Loucy (cell line): ENCODE data around the gene TRPT1.

Source experiments
- H2AFZ ChIP-seq: fragments of 200-600 bp; sonication (generic); 2 replicates; pipeline ENCODE4 v1.6.0; 2016; ENCODE audit warnings: antibody characterized with exemption, mild to moderate bottlenecking, low read length, moderate library complexity
- H3F3A ChIP-seq: fragments of 200-600 bp; 2 replicates; pipeline ENCODE4 v1.6.0; 2016; ENCODE audit warnings: antibody characterized with exemption, low read depth, mild to moderate bottlenecking
- H3K27me3 ChIP-seq: fragments of 200-600 bp; sonication (generic); 2 replicates; pipeline ENCODE4 v1.6.1; 2014; ENCODE audit warnings: low read length, mild to moderate bottlenecking; ENCODE audit not compliant: insufficient read depth, poor library complexity, severe bottlenecking
- H3K36me3 ChIP-seq: fragments of 200-600 bp; sonication (generic); 2 replicates; pipeline ENCODE4 v1.6.1; 2016; ENCODE audit warnings: low read length; ENCODE audit not compliant: insufficient read depth
- H3K4me1 ChIP-seq: fragments of 200-600 bp; sonication (generic); 2 replicates; pipeline ENCODE4 v1.5.1; 2014; ENCODE audit warnings: low read length, mild to moderate bottlenecking; ENCODE audit not compliant: insufficient read depth, poor library complexity, severe bottlenecking
- H3K4me2 ChIP-seq: fragments of 200-600 bp; sonication (generic); 2 replicates; pipeline ENCODE4 v1.6.0; 2014; ENCODE audit warnings: antibody characterized with exemption, low read length, low read depth, mild to moderate bottlenecking; ENCODE audit not compliant: poor library complexity, severe bottlenecking
- H3K4me3 ChIP-seq: fragments of 200-600 bp; sonication (generic); 2 replicates; pipeline ENCODE4 v1.5.1; 2014; ENCODE audit warnings: low read length, mild to moderate bottlenecking, mixed read lengths; ENCODE audit not compliant: poor library complexity, severe bottlenecking
- H3K79me2 ChIP-seq: fragments of 200-600 bp; sonication (generic); 2 replicates; pipeline ENCODE4 v1.6.1; 2014; ENCODE audit warnings: low read length; ENCODE audit not compliant: insufficient read depth
- H3K9ac ChIP-seq: fragments of 200-600 bp; sonication (generic); 2 replicates; pipeline ENCODE4 v1.6.0; 2014; ENCODE audit warnings: mild to moderate bottlenecking, low read depth, low read length, moderate library complexity; ENCODE audit not compliant: poor library complexity, severe bottlenecking
- H3K9me2 ChIP-seq: fragments of 200-600 bp; sonication (generic); replicated peaks from 2 replicates; pipeline ENCODE4 v1.6.1; 2016; ENCODE audit warnings: low read depth, low read length, mixed read lengths
- H3K9me3 ChIP-seq: fragments of 200-600 bp; sonication (generic); 2 replicates; pipeline ENCODE4 v1.6.1; 2014; ENCODE audit warnings: mild to moderate bottlenecking, antibody characterized with exemption, low read length, low read depth; ENCODE audit not compliant: insufficient read depth
- H4K20me1 ChIP-seq: fragments of 200-600 bp; sonication (generic); 2 replicates; pipeline ENCODE4 v1.6.0; 2014; ENCODE audit warnings: antibody characterized with exemption, low read length, mild to moderate bottlenecking; ENCODE audit not compliant: insufficient read depth, poor library complexity, severe bottlenecking
- CTCF ChIP-seq: fragments of 200-600 bp; sonication (generic); conservative IDR thresholded peaks from 2 replicates; pipeline ENCODE4 v1.5.1; 2014; ENCODE audit warnings: mild to moderate bottlenecking, antibody characterized with exemption, low read length
- EZH2phosphoT487 ChIP-seq: fragments of 200-600 bp; IDR thresholded peaks from 2 replicates; pipeline ENCODE4 v1.6.1; 2018; ENCODE audit warnings: antibody characterized with exemption, mild to moderate bottlenecking, moderate library complexity, borderline replicate concordance

TRPT1 gene

DNA sequence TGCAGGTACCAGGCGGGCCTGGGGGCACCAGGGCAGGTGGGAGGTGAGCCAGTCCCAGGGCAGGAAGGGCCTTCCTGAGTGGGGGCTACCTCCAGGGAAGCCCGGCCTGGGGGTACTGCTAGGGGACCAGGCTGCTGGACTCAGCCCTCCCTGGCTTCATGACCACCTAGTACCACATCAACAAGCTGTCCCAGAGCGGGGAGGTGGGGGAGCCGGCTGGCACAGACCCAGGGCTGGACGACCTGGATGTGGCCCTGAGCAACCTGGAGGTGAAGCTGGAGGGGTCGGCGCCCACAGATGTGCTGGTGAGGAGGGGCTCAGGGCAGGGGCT is 6.7 kb downstream of the TRPT1 start:
- Histone ChIP-seq H3K79me2 (peaks cover 1% of the 10 kb centered on the region; the same call in 1 of the 2 replicates), H2AFZ (no peak overlapping the region), H3K4me3 (no peak overlapping the region), H3K4me1 (no peaks in the 10 kb centered on the region), H3K9ac (no peak overlapping the region), H3F3A (no peaks in the 10 kb centered on the region), H4K20me1 (no peaks in the 10 kb centered on the region), H3K9me2 (no peaks in the 10 kb centered on the region), H3K4me2 (no peak overlapping the region), H3K9me3 (no peaks in the 10 kb centered on the region), H3K27me3 (no peaks in the 10 kb centered on the region), H3K36me3 (peaks cover 27% of the 10 kb centered on the region; the same call in 1 of the 2 replicates)
- TF ChIP-seq CTCF: no peak
- no peak for TF ChIP-seq EZH2phosphoT487

DNA sequence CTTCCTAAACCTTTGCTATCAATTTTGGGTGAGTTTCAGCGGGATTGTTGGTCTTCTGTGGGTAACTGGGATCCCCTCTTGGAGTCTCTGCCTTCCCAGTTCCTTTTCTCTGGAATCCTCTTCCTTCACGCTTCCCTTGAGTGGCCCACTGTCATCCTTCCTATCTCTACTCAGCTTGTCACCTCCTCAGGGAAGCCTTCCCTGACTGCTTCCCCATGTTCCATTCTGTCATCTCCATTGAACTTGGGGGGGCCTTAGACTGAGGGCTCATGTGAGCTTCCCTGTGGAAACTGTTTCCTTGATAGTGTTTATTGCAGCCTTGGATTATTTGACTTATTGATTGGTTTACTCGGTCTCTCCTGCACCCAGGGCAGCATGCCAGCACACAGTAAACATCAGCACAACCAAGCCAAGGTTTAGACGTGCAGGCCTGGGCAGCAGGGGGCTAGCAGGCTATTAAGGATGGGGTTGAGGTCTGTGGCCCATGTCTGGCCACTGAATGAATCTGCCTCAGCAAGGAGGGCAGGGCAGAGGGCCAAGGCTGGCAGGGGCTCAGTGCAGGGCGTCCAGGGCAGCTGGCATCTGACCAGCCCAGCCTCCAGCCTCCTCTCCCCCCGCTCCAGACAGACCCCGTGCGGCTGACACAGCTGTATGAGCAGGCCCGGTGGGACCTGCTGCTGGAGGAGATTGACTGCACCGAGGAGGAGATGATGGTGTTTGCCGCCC is 7.2 kb downstream of the TRPT1 start:
- no peaks in the 10 kb centered on the region for H3F3A ChIP-seq
- no peak overlapping the region for H3K4me2 ChIP-seq
- H3K4me3 ChIP-seq: no peak overlapping the region
- H3K79me2 ChIP-seq: no peaks in the 10 kb centered on the region
- H2AFZ ChIP-seq: no peak overlapping the region
- H3K9me2 ChIP-seq: no peaks in the 10 kb centered on the region
- H3K36me3 ChIP-seq: peaks cover 27% of the 10 kb centered on the region; the same call in 1 of the 2 replicates
- H4K20me1 ChIP-seq: no peaks in the 10 kb centered on the region
- no peak for TF ChIP-seq CTCF
- no peak for TF ChIP-seq EZH2phosphoT487
- H3K4me1 ChIP-seq: no peaks in the 10 kb centered on the region
- no peak overlapping the region for H3K9ac ChIP-seq
- H3K9me3 ChIP-seq: no peaks in the 10 kb centered on the region
- no peaks in the 10 kb centered on the region for H3K27me3 ChIP-seq

DNA sequence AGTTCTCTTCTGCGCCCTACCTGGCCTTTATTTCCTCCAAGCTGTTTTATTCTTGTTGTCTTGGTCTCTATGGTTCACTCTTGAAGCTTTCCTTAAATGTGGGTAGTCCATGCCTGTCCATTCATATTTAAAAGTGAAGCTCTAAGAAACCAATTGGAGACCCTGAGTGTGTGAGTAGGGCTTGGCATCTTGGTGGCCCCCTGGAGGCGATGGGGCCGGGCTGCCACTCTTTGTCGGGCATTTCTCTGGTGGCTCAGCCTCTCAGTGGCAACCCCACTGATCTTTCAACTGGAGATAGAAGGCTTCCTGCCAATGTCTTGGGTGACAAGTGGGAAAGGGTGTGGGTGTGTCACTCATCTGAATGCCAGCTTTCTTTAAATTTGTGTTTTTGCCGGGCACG is 9.1 kb downstream of the TRPT1 start:
- no peak overlapping the region for H3K4me2 ChIP-seq
- H3K27me3 ChIP-seq: no peaks in the 10 kb centered on the region
- no peaks in the 10 kb centered on the region for H3K9me3 ChIP-seq
- peaks cover 26% of the 10 kb centered on the region; the same call in 1 of the 2 replicates for H3K36me3 ChIP-seq
- no peaks in the 10 kb centered on the region; the same call in 1 of the 2 replicates for H3F3A ChIP-seq
- no peak overlapping the region for H2AFZ ChIP-seq
- H3K79me2 ChIP-seq: no peaks in the 10 kb centered on the region
- H3K9ac ChIP-seq: no peak overlapping the region
- H4K20me1 ChIP-seq: no peaks in the 10 kb centered on the region
- no peak for TF ChIP-seq EZH2phosphoT487
- peak; percentile 54 for TF ChIP-seq CTCF
- no peaks in the 10 kb centered on the region for H3K4me1 ChIP-seq
- no peak overlapping the region for H3K4me3 ChIP-seq
- no peaks in the 10 kb centered on the region for H3K9me2 ChIP-seq
